ENCODE measurements around the gene MBOAT2.

DNA sequence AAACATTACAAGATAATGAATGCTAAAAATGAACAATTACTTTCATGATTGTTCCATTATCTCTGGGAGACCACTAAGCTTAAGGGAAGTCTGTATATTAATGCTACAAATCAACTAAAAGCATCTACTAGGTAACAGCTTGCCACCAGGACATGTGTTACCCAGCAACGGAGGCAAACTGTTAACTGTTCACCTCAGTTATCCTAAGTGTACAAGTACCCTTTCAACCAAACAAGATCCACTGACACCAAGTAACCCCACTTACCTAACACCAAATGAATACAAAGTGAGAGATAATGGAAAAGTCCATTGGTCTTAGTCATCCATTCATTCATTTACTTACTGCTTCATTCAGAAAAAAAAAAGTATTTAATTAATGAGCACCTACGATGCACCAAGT, 111.4 kb downstream of the MBOAT2 start:
- TF ChIP-seq POLR2A (IDR thresholded peaks at IDR 0.05): no peak
- no peak for TF ChIP-seq EP300 (IDR thresholded peaks at IDR 0.05)
- TF ChIP-seq, protein P1, sequence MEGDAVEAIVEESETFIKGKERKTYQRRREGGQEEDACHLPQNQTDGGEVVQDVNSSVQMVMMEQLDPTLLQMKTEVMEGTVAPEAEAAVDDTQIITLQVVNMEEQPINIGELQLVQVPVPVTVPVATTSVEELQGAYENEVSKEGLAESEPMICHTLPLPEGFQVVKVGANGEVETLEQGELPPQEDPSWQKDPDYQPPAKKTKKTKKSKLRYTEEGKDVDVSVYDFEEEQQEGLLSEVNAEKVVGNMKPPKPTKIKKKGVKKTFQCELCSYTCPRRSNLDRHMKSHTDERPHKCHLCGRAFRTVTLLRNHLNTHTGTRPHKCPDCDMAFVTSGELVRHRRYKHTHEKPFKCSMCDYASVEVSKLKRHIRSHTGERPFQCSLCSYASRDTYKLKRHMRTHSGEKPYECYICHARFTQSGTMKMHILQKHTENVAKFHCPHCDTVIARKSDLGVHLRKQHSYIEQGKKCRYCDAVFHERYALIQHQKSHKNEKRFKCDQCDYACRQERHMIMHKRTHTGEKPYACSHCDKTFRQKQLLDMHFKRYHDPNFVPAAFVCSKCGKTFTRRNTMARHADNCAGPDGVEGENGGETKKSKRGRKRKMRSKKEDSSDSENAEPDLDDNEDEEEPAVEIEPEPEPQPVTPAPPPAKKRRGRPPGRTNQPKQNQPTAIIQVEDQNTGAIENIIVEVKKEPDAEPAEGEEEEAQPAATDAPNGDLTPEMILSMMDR (IDR thresholded peaks at IDR 0.05): no peak
